Esophagus muscularis mucosa (tissue), 4 donors: Measurements from ENCODE around the gene SIGLEC12. TPM values are rescaled to one million over a fixed set of nuclear protein-coding genes. Genes with fewer than 3 reads are reported as not detected.

Experiments used
- DNase-seq: peaks from one replicate; pipeline ENCODE4 v3.0.0-alpha.2; 2017; ENCODE audit errors: extremely low spot score
- H3K27ac ChIP-seq, 4 donors: fragments of 200-600 bp; sonication (generic); replicated peaks in 1 of 4; 1 replicate in 3 of 4; 2 replicates in 1 of 4; pipeline ENCODE4 v1.5.1; 2016 to 2019; ENCODE audit warnings: mild to moderate bottlenecking in 1 of 4
- H3K27me3 ChIP-seq, 4 donors: fragments of 200-600 bp; sonication (generic); one replicate each; pipeline versions ENCODE4 v1.5.1 to v1.6.0; 2016 to 2019
- H3K36me3 ChIP-seq, 4 donors: fragments of 200-600 bp; sonication (generic); one replicate each; pipeline ENCODE4 v1.5.1; 2016 to 2019
- H3K4me1 ChIP-seq, 4 donors: fragments of 200-600 bp; sonication (generic); one replicate each; pipeline ENCODE4 v1.5.1; 2016 to 2019
- H3K4me3 ChIP-seq, 4 donors: fragments of 200-600 bp; sonication (generic); 1 replicate in 2 of 4; 2 replicates in 2 of 4; pipeline ENCODE4 v1.5.1; 2016 to 2019; ENCODE audit warnings: mild to moderate bottlenecking in 4 of 4, moderate library complexity in 1 of 4
- H3K9me3 ChIP-seq, 4 donors: fragments of 200-600 bp; sonication (generic); 1 replicate in 3 of 4; 2 replicates in 1 of 4; pipeline ENCODE4 v1.5.1; 2016 to 2019
- EP300 ChIP-seq: sonication (generic); formaldehyde crosslinking; IDR thresholded peaks from one replicate; pipeline ENCODE4 v1.6.1; 2017; ENCODE audit warnings: antibody characterized with exemption
- POLR2A ChIP-seq: fragments of 450-650 bp; IDR thresholded peaks from one replicate; pipeline ENCODE4 v1.6.1; 2017; ENCODE audit warnings: antibody characterized with exemption, moderate library complexity, mild to moderate bottlenecking, low read depth
- POLR2AphosphoS5 ChIP-seq, 2 donors: sonication (generic); formaldehyde crosslinking; IDR thresholded peaks; one replicate each; pipeline ENCODE4 v1.6.1; 2017; ENCODE audit warnings: antibody characterized with exemption in 2 of 2
- WGBS: methylation state at CpG from one replicate; pipeline ENCODE4 v1.1.5; 2018; 5-methylcytosine and 5-hydroxymethylcytosine counted together
- intact Hi-C: fragments of 100-400 bp; cut with DNase I; formaldehyde crosslinking; loops from one replicate; pipeline ENCODE4 v1.15.1; 2023
- total RNA-seq, 4 donors: library from RNA; depleted of rRNA; stranded (reverse); fragments of >200 nt; gene quantifications; one replicate each; pipeline versions ENCODE4 v1.1.0 to v1.2.1, GENCODE V29; 2016
- TF ChIP-seq, protein P1 (sequence below), 3 experiments: fragments of 200-600 bp in 2 of 3; fragments of 450-650 bp in 1 of 3; sonication (generic) in 2 of 3; IDR thresholded peaks; one replicate each; pipeline ENCODE4 v1.5.1; 2017 to 2019; ENCODE audit warnings: antibody characterized with exemption in 3 of 3, mild to moderate bottlenecking in 2 of 3, moderate library complexity in 1 of 3

The SIGLEC12 gene
- total RNA-seq, 4 donors from 2014 or later: 0.29 TPM; not detected in 3

DNA sequence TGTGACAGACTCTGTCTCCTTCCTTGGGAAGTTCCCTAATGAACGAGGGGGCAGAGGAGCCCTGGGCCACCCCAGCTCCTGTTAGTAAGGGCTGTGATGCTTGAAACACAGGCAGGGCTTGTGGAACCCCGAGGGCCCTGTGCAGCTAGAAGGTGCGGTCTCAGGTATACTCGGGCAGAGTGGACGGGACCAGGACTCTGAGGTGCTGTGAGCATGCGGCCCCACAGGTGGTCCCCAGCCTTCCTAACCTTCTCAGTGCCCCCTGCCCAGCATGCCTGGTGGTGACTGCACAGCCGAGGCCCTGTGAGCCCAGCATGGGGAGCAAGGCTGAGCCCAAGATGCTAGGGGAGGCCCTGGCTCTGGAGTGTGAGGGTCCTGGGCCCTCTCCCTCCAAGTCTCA, 39.3 kb downstream of the SIGLEC12 start:
- H3K9me3 ChIP-seq: no peaks in the 10 kb centered on the region
- H3K27ac ChIP-seq: no peak overlapping the region
- no peak overlapping the region for H3K4me3 ChIP-seq
- TF ChIP-seq POLR2AphosphoS5 (IDR thresholded peaks at IDR 0.05): no peak
- TF ChIP-seq EP300: no peak
- TF ChIP-seq POLR2A: no peak
- TF ChIP-seq, protein P1, sequence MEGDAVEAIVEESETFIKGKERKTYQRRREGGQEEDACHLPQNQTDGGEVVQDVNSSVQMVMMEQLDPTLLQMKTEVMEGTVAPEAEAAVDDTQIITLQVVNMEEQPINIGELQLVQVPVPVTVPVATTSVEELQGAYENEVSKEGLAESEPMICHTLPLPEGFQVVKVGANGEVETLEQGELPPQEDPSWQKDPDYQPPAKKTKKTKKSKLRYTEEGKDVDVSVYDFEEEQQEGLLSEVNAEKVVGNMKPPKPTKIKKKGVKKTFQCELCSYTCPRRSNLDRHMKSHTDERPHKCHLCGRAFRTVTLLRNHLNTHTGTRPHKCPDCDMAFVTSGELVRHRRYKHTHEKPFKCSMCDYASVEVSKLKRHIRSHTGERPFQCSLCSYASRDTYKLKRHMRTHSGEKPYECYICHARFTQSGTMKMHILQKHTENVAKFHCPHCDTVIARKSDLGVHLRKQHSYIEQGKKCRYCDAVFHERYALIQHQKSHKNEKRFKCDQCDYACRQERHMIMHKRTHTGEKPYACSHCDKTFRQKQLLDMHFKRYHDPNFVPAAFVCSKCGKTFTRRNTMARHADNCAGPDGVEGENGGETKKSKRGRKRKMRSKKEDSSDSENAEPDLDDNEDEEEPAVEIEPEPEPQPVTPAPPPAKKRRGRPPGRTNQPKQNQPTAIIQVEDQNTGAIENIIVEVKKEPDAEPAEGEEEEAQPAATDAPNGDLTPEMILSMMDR (IDR thresholded peaks at IDR 0.05): no peak
- intact Hi-C loops: no loop called here
- H3K4me1 ChIP-seq: no peaks in the 10 kb centered on the region
- peaks cover 0 to 60% (median 3%) of the 10 kb centered on the region in 4 donors for H3K27me3 ChIP-seq
- no peaks in the 10 kb centered on the region for H3K36me3 ChIP-seq
- 77% methylated on average over 6 of the region's 7 CpGs for WGBS
- DNase-seq: no peak

DNA sequence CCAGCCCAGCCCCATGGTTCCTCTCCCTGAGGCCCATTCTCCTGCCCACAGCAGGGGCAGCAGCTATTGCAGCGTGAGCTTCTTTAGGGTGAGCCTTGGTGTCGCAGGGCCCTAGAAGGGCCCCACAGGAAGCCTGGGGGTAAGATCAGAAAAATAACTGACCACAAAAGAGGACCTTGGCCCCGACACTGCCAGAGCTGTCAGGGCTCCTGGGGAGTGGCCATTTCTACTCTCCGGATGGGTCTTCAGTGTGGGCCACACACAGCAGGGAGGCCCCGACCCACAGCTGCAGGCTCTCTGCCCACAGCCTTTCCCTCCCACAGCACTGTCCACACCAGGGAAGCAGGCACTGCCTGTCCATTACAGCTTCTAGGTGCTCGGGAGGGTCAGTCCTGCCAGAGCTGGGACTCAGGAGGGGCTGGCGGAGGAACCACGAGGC, 39.9 kb downstream of the SIGLEC12 start:
- Histone ChIP-seq H3K36me3 (no peaks in the 10 kb centered on the region), H3K27me3 (peaks cover 0 to 66% (median 3%) of the 10 kb centered on the region in 4 donors), H3K4me3 (no peak overlapping the region), H3K4me1 (no peaks in the 10 kb centered on the region), H3K27ac (no peak overlapping the region), H3K9me3 (no peaks in the 10 kb centered on the region)
- no peak for TF ChIP-seq EP300
- no peak for TF ChIP-seq POLR2AphosphoS5 (IDR thresholded peaks at IDR 0.05)
- no peak for TF ChIP-seq POLR2A
- TF ChIP-seq, protein P1 (IDR thresholded peaks at IDR 0.05): no peak
- 47% methylated on average over 7 of the region's 8 CpGs for WGBS
- no peak for DNase-seq
- intact Hi-C loops: no loop called here

DNA sequence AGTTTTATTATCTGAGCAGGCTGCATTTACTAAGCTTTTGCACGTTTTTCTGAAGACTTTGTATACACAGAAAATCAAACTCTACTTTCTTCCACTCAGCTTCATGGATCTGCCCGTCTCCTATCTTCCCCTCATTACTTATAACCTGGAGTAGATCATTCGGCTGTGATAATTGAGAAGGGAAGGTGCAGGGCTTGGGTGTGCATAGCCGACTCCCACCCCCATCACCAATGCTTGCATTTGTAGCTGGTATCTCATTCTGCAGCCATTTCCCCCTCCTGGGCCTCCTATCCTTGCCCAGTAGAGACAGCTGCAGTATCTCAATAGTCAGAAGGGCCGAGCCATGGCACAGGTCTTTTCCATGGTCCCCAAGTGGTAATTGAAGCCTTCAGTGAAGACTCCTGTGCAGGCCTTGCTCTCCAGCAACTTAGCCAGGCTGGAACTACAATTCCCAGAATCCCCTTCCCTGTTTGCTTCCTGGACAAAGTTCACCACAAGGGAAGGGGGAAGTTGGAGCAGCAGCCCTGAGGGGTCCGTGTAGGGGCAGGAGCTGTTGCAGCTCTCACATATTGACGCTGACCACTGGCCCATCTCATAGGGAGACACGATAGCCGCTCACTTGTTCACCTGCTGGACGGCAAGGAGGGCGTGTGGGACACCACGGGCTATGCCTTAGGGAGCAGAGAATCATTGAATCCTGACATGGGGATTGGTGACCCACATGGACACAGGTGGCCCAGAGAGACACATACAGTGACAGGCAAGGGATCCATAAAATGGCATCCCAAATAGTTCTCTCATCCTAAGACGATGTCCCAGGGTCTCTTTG, 41.2 kb downstream of the SIGLEC12 start:
- Histone ChIP-seq H3K27ac (no peak overlapping the region), H3K4me1 (no peaks in the 10 kb centered on the region), H3K36me3 (no peaks in the 10 kb centered on the region), H3K4me3 (peak overlapping the region in 1 of 4 donors; percentile 30), H3K27me3 (peaks cover 0 to 67% (median 3%) of the 10 kb centered on the region in 4 donors), H3K9me3 (no peaks in the 10 kb centered on the region)
- intact Hi-C loops: no loop called here
- TF ChIP-seq POLR2A: no peak
- TF ChIP-seq, protein P1 (IDR thresholded peaks at IDR 0.05): no peak
- no peak for TF ChIP-seq POLR2AphosphoS5 (IDR thresholded peaks at IDR 0.05)
- no peak for DNase-seq
- 56% methylated on average over 13 of the region's 13 CpGs for WGBS

DNA sequence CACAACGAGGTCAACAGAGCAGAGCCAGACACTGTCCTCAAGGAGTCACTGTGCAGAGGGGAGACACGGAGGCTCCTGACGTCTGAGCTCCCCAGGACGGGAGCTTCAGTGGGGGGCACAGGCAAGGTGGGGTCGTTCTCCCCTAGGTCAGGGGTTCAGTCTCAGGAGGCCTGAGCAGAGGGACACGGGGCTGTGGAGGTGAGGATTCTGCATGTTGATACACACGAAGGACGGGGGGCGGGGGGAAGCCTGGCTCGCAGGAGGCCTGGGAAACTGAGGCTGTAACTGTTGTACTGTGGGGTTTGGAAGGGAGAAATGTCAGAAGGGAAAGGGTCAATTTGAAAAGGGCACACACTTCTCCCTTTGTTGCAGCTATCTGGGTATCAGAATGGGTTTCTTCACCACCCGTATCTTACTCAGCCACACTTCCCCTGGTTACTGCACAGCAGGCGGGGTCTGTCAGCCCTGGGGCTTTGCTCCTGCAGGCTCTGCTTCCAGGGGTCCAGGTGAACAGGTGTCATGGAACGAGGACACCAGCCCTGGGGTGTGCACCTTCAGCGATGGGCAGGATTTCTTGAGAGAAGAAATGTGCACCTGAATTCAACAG, 42.6 kb downstream of the SIGLEC12 start:
- Histone ChIP-seq H3K27me3 (peaks cover 0 to 77% (median 3%) of the 10 kb centered on the region in 4 donors), H3K4me1 (no peaks in the 10 kb centered on the region), H3K36me3 (no peaks in the 10 kb centered on the region), H3K27ac (no peak overlapping the region), H3K4me3 (no peak overlapping the region), H3K9me3 (no peaks in the 10 kb centered on the region)
- intact Hi-C loops: no loop called here
- DNase-seq: no peak
- 75% methylated on average over 13 of the region's 14 CpGs for WGBS
- TF ChIP-seq, protein P1 (IDR thresholded peaks at IDR 0.05): no peak
- TF ChIP-seq POLR2A: no peak
- TF ChIP-seq EP300: no peak
- TF ChIP-seq POLR2AphosphoS5 (IDR thresholded peaks at IDR 0.05): no peak
